NCI-H2196 treated with DMSO at 0.1 percent for 48 hours (cell line): ENCODE results near the gene RPH3AL.

Experiments
- DNase-seq: peaks from one replicate; lab custom pipeline; 2025; ENCODE audit not compliant: unreplicated experiment; lab: John Stamatoyannopoulos, UW

RPH3AL gene

GRCh38 chr17:337022-337420 is 15.6 kb downstream of the RPH3AL start:
- DNase-seq = no peak

DNA sequence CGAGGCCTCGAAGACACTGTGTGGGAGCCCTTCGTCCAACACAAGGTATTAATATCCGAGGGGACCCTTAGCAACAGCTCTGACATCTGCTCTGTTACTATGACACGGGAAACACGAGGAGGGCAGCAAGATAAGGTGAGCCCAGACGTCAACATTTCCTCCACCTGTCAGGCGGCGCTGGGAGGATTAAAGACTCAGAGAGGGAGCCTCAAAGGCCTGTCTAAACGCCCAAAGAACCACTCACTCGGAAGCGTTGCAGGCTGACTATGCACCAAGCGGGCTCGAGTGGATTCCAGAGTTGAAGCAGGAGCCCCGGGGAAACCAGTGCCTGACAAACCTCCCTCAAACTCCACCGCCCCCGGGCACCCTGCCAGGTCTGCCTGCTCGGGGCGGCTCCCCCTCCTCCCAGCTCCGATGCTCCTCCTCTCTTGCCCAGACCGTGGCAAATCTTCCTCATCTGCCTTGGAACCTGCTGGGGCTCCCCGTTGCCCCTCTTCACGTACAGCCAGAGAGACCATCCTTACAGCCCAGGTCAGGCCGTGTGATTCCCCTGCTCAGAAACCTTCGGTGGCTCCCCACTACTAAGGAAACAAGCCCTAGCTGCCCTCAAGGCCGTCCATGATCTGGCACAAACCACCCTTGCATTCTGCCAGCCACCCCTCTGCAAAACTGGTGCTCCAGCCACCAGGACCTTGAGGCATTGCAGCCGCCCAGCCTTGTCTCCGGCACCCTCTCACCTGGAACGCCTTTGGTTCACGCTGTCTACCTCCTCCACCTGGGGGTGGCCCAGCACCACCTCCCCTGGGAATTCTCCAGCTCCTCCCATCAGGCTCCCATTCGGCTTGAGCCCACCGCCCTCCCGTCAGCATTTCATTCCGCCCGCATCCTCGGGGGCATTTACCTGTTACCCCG is 16.2 kb downstream of the RPH3AL start:
- peak; percentile 37 for DNase-seq

GRCh38 chr17:335691-336090 is 16.9 kb downstream of the RPH3AL start:
- peak; percentile 33 for DNase-seq

DNA sequence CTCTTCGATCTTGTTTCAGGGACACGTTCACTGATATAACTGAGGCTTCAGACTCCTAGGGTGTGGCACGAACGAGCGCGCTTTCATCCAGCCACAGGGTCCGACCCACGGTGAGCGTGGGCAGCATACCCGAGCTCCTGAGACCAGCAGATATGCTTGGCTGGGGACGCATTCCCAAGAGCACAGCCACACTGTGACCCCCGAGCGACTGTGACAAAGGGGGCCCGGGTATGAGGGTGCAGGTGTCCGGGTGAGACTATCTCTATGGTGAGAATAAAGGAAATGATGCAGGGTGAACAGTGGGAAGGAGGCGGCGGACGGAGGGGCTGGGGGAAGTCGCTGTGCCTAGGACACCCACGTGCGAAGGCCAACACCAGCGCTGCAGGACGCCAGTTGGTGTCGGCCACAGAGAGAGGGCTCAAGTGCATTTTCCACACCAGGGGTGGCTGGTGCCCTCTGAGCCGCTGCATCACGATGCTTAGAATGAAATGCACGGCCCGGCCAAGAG is 17.6 kb downstream of the RPH3AL start:
- no peak for DNase-seq

DNA sequence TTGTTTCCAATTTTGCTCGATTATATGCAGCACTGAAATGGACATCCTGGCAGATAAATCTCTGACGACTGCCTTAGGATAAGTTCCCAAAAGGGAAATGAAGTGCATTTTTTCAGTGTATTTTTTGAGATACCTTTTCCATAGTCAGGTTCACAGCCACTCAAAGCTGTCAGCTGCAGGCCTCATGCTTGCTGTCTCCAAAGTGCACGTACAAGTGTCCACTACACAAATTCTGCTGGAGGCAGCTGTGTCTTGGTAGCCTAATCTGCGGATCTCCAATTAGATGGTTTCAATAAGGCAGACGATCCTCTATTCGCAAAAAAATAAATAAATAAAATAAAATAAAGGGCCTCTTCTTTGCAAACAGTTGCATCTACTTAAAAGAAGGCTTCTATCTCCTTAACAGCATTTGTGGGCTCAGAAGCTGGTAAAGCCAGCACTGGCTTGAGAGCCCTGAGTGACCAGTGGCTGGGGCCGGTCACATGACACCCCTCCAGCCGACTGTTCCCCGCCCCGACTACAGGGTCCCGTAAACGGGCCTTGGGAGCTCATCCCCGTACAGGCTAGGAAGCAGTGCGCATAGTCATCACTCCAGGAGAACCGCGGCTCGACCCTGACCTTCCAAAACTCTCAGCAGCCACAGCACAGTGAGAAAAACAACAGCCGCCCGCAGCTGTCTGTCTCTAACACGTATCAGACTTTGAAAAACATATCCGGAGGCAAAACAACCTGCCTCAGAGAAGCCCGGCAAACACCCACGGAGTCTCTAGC is 18.8 kb downstream of the RPH3AL start:
- DNase-seq = no peak

- no peak for DNase-seq
Measured at GRCh38 chr17:332558-333322, 19.9 kb downstream of the RPH3AL start.

GRCh38 chr17:332023-332422 is 20.6 kb downstream of the RPH3AL start:
- no peak for DNase-seq

DNA sequence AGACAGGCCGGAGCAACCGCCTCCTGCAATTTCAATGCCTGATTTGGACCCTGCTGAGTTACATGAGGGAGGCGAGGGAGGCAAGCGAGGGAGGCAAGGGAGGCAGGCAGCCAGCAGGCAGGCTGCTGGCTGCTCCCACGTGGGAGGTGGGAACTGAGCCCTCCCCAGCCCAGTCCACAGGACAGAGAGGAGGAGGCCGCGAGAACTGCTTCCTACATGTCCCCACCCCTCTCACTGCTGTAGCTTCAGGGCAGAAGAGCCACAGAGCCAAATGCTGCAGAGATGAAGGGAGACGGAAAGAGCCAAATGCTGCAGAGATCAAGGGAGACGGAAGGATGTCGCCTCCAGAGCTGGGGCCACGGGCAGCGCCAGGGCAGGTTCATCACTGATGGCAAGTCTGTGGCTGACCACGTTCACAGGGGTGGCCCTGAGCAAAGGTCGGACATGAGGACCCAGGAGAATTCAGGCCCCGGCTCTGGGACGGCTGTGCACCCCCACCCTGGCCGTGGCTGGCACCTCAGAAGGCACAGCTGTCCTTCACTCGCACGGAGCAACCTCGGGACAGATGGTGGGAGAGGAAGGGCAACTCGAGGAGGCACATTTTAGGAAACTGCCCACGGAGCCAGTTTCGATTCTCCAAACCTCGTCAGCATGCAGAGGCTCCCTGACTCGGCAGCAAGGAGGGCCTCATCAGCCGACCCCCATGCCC is 21.5 kb downstream of the RPH3AL start:
- no peak for DNase-seq

DNA sequence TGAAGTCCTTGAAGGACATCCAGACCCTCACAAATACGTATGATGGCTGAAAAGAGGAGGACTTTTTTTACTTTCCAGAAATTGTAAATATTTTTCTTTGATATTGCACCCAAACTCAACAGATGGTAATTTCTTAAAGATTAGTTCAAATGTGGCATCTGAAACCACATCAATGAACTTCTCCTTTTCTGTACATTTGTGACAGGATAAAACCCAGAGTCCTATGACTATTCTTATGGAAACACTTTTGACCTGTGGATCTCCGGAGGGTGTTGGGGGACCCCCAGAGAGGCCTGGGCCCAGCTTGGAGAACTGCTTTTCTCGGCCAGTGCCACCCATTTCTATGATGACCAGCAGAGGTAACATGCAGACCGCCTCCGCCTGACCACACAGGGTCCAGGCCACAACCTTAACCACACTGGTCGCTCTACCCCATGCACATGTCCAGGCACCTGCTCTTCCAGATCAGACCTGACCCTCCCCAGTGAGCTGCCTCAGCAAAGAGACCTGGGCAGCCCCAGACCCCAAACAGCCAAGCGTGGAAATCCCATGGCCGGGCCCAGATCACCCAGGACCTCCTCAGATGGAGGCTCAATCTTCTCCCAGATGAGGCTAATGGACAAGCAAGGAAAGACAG is 22.7 kb downstream of the RPH3AL start:
- DNase-seq = no peak

DNA sequence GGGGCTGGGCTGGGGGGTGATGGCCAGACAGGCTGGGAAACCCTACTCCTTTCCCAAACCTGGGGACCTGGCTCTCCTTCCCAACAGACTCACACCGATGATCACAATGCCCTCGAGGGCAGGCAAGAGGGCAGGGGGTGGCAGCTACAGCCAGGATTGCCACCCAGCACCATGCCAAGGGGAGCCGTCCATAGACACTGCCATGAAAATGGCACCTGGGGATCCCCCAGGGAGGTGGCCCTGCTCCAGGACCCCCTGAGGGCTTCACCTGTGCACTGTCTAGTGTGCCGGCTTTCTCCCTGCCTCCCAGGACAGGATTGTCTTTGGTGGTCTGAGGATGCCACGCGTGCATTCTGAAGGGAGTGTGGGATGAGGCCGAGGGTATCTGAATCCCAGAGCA is 24.6 kb downstream of the RPH3AL start:
- no peak for DNase-seq

DNA sequence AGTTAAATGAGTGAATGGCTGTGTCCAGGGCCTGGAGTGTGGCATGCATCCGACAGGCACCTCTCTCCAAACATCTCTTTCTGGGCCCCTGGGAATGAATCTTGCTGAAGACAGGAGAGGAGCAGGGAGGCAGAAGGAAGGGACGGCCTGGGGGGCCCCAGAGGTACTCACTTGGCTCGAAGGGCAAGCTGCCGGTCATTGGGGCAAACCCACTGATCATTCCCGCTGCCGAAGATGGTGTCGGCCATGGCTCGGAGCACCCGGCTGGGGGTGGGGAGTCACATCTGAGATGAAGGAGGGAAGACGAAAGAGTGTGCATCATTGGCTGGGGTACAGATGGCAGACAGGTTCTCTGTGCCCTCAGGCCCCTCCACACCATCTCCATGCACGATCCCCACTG is 25.3 kb downstream of the RPH3AL start:
- DNase-seq = no peak

DNA sequence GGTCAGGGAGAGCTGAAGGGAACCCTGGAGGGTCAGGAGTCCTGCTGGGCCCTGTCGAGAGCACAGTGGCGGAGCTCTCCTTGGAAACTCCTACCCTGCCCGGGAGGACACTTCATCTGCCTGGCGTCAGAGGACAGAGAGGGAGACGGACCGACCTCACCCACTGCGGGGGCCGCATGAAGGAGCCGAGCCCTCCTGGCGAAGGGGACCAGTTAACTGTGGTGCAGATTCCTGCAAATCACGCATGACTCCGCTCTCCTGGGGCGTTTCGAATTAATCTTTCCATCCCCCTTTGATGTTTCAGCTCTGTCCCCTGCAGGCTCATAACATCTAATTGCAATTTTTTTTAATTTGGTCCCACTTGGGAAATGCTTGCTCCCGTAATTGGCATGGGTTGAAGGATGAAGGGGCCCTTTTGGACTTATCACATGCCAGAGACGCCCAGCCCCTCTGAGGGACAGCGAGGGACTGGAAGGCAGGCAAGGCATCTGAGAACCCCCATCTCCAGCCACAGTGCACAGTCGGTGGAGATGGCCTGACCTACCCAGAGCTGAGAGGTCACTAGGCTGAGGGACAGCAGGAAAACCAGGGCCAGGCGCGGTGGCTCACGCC is 26.5 kb downstream of the RPH3AL start:
- DNase-seq = no peak

GRCh38 chr17:325270-326009 is 27.2 kb downstream of the RPH3AL start:
- DNase-seq = no peak

- no peak for DNase-seq
Measured at GRCh38 chr17:323721-324571, 28.7 kb downstream of the RPH3AL start.

GRCh38 chr17:323181-323580 is 29.4 kb downstream of the RPH3AL start:
- DNase-seq = no peak

- no peak for DNase-seq
Measured at GRCh38 chr17:322006-322780, 30.4 kb downstream of the RPH3AL start.

DNA sequence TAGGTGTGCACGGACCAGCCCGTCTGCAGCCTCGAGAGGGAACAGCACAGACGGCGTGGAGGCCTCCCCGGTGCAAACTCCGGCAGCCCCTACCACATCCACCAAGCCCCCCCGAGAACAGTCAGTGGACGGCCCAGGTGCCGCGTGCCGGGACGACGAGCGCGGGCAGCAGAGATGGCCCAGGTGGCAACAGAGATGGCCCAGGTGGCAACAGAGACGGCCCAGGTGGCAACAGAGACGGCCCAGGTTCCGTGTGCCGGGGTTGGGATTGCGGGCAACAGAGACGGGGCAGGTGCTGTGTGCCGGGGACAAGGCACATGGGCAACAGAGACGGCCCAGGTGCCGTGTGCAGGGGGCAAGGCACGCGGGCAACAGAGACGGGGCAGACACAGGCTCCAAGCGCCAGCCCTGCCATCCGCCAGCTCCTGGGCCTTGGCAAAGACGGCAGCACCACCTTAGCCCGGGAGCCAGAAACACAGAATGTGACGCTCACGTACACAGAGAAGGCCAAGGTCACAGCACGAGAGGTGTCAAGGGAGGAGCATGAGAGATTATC is 31.1 kb downstream of the RPH3AL start:
- no peak for DNase-seq
